Ecto neural progenitor cell (in vitro differentiated cells): ENCODE measurements around the gene SMCO2.
"Not testable (repeated sequence)": the region's sequence is repeated elsewhere in the genome, so short reads cannot be mapped to it uniquely, and the experiment has no call there.

Experiments used
- DNase-seq: peaks from one replicate; pipeline ENCODE4 v3.0.0-alpha.2; 2018; ENCODE audit warnings: low spot score

The SMCO2 gene

GRCh38 chr12:27527512-27527911 is 81.0 kb downstream of the SMCO2 start:
- DNase-seq: no peak

DNA sequence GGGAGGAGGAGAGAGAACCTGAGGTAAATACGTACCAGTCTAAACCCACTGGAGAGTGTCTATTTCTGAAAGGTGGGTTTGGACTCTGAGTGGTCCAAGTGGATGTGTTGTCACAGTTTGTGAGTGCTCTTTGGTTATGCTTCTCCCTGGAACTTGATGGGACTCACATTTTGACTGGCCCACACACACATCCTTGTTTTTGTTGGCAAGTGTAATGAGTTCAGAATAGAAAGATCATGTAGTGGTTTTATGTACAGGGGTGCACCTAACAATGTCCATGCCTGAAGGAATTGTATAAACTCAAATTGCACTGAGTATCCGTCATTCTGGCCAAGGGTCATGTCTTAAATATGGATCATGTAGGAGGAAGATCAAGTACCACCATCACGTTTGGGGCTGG is 82.3 kb downstream of the SMCO2 start:
- DNase-seq: no peak

DNA sequence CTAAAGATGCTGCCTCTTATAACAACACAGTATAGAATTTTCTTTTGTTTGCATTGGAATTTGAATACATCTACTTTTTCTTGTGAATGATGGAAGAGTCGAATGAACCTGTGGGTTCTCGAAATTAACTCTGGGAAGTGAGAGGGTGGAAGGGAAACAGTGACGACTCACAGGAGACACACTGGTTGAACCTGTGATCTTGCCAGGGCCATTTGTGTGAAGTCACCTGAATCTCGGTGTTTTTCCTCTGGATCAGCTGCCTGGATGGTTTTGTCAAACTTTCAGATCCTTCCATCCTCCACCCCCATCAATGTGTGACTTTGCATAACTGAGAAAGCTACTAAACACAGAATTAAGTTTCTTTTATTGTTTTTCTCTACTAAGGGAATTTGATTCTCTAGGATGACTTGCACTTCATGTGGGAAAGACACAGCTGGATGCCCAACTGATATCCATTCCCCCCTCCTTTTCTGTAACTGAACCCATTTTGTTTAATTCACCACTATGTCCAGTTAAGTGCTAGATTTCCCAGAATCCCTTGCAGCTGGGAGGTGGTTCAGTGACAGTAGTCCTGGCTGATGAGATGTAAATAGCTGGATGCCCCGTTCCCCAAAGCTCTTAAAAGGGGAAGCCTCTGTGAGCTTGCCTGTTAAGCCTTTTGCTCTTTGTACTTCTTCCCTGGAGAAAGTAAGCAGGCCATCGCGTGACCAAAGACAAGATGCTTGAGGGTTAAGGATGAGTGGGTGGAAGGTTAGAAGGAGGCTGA is 83.8 kb downstream of the SMCO2 start:
- no peak for DNase-seq

- DNase-seq: no peak
Observed at GRCh38 chr12:27531896-27532295, 85.4 kb downstream of the SMCO2 start.

GRCh38 chr12:27534060-27534764 is 87.7 kb downstream of the SMCO2 start:
- no peak for DNase-seq

GRCh38 chr12:27534765-27535161 is 88.2 kb downstream of the SMCO2 start:
- DNase-seq: no peak

DNA sequence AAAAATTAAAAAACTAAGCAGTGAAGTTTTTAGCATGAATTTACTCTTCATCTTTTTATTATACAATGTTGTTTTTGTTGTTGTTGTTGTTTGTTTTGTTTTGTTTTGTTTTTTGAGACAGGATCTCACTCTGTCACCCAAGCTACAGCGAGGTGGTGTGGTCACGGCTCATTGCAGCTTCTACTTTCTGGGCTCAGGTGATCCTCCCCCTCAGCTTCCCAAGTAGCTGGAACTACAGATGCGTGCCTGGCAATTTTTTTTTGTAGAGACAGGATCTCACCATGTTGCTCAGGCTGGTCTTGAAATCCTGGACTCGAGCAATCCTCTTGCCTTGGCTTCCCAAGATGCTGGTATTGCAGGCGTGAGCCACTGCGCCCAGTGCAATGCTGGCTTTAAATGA is 88.8 kb downstream of the SMCO2 start:
- DNase-seq: no peak

DNA sequence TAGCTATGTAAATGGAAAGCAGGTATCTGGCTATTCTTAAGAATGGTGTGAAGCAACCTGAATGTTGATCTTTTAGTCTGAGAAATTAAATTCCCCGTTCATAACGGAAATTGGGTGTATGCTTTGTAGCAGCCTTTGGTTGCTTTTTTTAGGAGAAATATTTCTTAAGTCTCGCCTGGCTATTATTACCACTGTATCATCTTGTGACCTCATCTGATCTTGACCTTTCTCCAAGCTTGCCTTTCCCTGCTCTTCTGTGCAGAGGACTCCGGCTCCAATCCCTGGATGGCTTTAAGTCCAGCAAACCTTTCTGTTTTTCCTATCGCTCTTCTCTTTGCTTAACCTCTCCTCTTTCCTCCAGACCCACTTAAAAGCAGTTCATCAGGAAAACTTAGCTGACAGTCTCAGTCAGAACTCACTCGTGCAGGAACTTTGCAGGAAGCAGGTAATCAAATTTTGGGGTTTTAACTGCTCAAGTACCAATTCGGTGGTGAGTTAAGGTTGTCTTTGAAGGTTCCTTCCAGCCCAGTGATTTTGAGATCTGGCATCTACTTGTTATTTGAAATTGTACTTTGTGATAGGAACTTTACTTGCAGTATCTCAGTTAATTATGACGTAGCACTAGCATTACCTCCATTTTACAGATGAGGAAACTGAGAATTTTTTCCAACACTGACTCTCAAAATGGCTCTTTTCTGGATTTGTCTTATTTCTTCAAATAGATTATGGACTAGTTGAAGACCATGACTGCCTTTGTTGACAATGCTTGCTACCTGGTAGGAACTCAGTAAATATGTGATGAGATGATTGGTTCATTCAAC is 91.5 kb downstream of the SMCO2 start:
- no peak for DNase-seq

- no peak for DNase-seq
Observed at GRCh38 chr12:27539191-27539631, 92.7 kb downstream of the SMCO2 start.

DNA sequence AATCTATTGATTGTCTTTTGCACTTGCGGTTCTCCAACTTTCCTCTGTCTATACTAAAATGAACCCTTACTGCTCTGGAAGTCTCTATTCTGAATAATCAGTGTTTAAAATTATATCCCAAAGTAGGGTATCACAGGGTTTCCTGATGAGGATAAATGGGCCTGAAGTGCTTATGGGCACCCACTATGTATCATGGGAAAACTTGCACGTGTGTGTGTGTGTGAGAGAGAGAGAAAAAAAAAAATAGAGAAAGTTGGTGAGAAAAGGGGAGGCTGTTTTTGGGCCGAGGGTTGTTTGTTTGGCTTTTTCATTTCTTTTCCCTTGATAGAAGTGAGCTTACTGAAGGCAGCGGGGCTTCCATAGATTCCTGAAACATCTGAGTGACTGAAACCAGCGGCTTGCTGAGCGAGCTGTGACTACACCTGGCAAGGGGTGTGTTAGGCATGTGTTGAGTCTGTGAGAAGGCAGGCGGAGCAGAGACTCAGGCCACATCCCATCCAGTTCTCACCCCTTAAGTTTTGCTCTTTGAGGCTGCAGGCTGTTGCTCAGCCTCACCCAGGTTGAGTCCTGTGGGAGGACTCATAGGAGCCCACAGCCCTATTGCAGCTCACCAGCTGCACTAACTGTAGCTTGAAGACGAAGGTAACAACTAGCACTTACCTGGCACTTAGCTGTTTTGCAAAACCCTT is 94.6 kb downstream of the SMCO2 start:
- DNase-seq: no peak

DNA sequence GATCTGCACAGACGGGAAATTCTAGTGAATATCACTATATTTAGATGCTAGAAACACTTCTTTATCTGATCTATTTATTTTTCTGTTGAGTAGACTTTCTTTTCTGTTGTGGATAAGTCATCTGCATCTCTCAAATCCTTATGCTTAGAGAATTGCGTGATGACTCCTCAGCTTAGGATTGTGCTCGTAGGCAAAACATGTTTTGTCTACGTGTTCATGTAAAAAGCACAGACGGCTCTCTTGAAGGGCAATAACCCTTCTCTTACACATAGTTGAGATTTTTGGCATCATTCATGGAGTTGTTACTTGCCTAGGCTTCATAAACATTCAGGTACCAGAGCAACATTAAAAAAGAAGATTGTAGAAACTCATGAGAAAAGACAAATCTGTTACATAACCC is 96.1 kb downstream of the SMCO2 start:
- DNase-seq: no peak

DNA sequence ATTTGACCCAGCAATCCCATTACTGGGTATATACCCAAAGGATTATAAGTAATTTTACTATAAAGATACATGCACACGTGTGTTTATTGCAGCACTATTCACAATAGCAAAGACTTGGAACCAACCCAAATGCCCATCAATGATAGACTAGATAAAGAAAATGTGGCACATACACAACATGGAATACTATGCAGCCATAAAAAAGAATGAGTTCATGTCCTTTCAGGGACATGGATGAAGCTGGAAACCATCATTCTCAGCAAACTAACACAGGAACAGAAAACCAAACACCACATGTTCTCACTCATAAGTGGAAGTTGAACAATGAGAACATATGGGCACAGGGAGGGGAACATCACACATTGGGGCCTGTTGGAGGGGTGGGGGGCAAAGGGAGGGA is 98.3 kb downstream of the SMCO2 start:
- not testable (repeated sequence) for DNase-seq

GRCh38 chr12:27545665-27546064 is 99.1 kb downstream of the SMCO2 start:
- DNase-seq: no peak

GRCh38 chr12:27547592-27547991 is 101.1 kb downstream of the SMCO2 start:
- DNase-seq: no peak

DNA sequence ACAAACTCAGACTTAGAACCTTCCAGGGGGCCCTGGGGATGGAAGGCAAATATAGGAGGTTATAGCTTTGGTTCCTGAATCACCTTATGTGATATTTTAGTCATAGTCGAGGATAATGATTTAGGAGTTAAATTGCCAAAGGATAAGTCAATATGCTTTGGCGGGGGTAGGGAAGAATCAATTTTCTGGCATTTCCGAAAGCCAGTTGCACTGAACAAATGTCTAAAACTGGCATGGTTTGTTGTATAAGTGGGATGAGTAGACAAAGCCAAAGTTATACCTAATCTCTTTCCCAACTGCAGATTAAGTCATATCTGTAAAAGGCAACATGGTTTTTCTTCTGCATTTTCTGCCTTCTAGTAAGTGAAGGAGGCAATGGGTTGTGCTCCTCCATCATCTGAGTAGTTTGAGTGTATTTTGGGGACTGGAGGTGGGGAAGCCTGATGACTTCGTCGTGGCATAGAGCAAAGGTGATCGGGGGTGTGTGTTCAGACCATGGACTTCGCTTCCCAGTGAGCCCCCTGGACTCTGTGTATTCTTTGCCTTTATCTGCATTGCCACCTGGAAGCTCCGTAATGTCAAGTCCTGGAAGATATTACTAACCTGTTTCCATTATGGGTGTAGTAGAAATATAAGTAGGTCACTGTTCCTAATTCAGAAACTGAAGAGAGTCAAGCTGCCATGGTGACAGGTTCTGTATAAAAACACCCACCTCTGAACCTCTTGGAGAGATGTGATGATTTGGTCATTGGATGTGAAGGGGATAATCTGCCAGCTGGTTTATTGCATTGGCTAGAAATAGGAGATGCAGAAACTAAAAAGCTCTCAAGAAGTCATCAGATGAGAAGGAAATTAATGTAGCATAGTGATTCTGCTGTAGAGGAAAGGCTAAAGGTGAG is 102.0 kb downstream of the SMCO2 start:
- no peak for DNase-seq

- DNase-seq: no peak
Observed at GRCh38 chr12:27549236-27549800, 102.8 kb downstream of the SMCO2 start.

DNA sequence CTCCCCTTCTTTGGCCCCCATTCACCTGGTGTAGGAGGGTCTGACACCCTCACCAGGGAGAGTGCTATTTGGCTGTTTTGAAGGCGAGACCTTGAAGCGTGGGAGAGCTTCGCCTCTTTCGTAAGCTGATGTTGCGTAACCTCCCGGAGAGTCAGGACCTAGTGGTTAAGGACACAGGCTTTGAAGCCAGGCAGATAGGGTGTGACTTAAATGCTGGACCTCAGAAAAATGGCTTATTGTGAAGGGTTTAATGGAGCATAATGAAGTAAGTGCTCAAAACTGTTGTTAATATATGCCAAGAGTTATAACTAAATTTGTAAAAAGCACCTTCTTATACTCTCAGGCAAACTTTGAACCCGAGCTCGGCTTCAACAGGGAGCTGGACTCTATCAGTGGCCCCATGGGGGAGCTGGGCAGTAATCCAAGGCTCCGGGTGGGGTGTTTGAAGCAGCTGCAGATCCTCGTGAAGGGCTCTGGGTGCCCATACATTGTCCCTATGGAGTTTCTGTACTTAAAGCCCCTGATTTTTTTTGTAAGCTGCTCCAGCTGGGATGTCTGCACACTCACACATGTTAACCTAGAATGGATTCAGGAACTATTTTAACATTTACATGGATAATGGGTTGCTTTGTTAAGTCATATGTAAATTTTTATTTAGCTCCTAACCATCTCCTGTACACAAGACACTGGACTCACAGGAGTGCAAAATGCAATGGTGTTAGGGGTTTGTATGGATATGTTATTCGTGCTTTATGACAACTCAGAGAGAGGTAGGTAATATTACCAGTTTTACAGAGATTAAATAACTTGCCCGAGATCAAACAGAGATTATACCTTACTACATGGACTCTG is 103.5 kb downstream of the SMCO2 start:
- DNase-seq: no peak

DNA sequence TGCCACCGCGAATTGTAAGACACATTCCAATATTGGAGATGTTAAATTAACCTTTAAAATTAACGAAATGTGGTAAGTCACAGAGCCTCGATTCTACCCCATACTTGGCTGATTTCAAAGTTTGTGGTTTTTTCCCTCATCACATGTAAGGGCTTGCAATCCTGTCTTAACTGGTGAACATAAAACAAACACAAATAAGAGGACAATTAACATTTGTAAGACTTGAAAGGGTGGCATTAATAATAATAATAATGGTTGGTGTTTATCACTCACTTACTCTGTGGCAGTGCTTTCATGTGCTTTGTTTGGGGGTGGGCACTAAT is 104.1 kb downstream of the SMCO2 start:
- DNase-seq: no peak

DNA sequence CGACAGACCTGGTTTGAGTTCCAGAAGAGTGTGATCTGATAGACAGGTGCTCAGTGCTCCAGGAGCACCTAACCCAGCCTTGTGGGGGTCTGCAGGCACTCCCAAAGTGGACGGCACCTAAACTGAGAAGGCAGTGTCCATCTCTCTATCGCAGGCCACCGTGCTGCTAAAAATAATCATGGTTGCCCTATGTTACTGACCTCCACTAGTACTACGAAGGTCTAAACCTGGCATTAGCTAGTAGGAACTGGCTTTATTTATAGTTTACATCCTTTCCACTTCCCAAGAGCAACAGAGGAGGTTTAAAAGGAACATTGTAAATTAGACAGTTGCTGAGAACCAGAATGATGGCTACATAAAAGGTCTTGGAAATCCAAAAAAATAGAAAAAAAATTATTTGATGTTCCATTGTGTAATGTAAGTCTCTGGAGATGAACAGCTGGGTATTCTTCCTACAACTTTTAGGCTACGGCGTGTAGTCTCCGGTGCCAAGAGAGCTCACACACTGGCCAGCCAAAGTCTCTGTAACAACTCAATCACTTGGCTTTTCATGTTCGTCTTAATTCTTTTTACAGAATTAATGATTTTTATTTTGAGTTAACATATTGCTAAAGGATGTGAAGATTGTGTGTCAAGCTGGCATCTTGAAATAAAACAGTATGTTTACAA is 104.8 kb downstream of the SMCO2 start:
- no peak for DNase-seq
